SK-N-MC (cell line): ENCODE measurements around the gene IFI35.
"Not testable (repeated sequence)": the region's sequence is repeated elsewhere in the genome, so short reads cannot be mapped to it uniquely, and the experiment has no call there.

ENCODE experiments used
- EZH2 ChIP-seq: fragments of 200-600 bp; sonication (generic); IDR thresholded peaks from one replicate; pipeline ENCODE4 v1.6.1; 2017; ENCODE audit warnings: antibody characterized with exemption
- POLR2AphosphoS5 ChIP-seq: IDR thresholded peaks from 2 replicates; pipeline ENCODE4 v1.6.1; 2012; ENCODE audit warnings: mild to moderate bottlenecking, low read depth, low read length, borderline replicate concordance

DNA sequence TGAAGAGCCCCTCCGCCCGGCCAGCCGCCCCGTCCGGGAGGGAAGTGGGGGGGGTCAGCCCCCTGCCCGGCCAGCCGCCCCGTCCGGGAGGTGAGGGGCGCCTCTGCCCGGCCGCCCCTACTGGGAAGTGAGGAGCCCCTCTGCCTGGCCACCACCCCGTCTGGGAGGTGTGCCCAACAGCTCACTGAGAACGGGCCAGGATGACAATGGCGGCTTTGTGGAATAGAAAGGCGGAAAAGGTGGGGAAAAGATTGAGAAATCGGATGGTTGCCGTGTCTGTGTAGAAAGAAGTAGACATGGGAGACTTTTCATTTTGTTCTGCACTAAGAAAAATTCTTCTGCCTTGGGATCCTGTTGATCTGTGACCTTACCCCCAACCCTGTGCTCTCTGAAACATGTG lies 33.3 kb upstream of the IFI35 start:
- not testable (repeated sequence) for TF ChIP-seq EZH2, POLR2AphosphoS5
